NCI-H1417 (cell line): ENCODE results near the gene ENDOD1.

Experiments
- DNase-seq, 3 experiments: peaks; one replicate each; lab custom pipeline; 2025; lab: John Stamatoyannopoulos, UW

ENDOD1 gene

GRCh38 chr11:95170294-95170693 lies 80.6 kb downstream of the ENDOD1 start:
- DNase-seq, result no peak

DNA sequence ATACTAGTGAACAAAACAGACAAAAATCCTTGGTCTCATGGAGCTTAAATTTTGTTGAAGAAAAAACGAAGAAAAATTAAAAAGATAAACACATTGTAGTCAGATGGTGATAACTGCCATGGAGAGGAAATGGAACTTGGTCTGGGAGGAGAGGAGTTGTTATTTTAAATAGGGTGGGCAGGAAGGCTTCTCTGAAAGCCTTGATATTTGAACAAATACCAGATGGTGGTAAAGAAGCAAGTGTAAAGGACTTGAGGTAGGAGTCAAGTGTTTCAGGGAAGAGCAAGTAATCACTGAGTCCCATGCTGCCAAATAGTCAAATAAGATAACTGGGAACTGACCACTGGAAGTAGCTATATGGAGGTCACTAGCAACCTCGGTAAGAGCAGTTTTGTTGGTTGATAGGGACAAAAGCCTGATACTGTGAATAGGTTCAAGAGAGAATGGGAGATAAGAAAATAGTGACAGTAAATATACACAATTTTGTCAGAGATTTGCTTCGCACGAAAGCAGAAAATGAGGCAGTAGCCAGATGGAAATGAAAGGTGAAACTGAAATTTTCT lies 86.3 kb downstream of the ENDOD1 start:
- DNase-seq, result no peak
